HG03159 (cell line): Measurements from ENCODE around the gene SLC26A5.
A peak's percentile ranks its signal among the peaks of the same experiment; 100 is the strongest.

Experiments
- ATAC-seq: cut with Tn5 transposase; IDR thresholded peaks from one replicate; pipeline ENCODE4 v1.9.1; 2021; ENCODE audit warnings: mild to moderate bottlenecking, moderate library complexity; ENCODE audit not compliant: unreplicated experiment

Gene SLC26A5

DNA sequence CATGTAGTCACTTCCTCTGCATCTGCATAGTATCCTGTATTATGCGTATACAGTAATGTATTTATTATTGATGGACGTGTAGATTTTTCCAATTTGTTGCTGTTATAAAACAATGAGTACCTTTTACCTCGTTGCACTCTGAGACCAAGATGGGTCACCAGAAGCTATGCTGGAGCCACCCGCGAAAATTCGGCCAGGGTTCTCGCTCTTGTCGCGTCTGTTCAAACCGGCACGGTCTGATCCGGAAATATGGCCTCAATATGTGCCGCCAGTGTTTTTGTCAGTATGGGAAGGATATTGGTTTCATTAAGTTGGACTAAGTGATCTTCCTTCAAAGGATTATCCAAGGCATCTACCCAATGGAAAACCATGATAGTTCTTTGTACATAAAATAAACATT, 97.6 kb downstream of the SLC26A5 start:
- no peak for ATAC-seq

DNA sequence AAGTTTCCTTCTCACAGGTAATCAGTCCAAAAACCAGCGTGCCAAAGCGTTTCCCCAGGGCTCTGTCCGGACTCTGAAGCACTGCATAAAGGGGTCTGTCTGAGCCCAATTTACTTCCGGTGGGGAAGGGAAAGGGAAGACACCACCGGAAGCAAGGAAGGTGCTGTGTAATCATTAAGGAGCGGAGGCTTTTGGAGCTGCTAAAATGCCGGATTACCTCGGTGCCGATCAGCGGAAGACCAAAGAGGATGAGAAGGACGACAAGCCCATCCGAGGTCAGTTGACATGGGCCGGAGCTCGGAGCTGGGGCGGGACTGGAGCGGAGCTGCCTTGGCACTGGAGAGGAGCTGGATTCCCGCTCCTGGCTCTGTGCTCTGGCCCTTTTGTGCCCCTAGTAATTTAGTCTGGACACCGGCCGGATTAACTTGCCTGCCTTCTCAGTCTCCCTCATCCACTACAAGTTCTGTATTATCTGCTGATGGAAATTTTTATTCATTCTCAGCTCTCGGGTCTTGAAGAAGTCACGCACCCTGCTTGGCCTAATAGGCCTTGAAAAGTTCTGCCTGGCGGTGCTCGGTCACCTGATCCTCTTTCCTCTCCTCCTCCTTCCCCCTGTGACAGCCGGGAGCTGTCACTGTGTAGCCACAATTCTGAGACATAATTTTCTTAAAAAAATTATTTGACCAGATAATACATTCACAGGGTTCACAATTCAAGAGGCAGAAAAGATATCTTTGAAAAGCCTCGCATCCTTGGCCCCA, 98.3 kb downstream of the SLC26A5 start, which contains the start of gene PSMC2:
TSS of gene PSMC2 (plus strand) at position 137 of the 761 bp plus-strand sequence. CDS start at position 206, 69 bp downstream.
- ATAC-seq, result peak; percentile 72

DNA sequence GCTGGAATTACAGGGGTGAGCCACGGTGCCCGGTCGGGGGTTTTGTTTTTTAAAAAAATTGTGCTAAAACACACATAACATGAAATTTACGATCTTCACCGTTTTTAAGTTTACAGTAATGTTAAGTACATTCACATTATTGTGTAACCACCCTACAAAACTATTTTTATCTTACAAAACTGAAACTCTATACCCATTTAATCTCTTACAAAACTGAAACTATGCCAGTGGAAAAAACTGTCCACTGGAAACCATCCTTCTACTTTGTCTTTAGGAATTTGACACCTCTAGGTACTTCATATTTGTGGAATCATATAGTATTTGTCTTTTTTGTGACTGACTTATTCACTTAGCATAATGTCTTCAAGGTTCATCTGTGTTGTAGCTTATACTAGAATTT, 99.6 kb downstream of the SLC26A5 start:
- no peak for ATAC-seq

DNA sequence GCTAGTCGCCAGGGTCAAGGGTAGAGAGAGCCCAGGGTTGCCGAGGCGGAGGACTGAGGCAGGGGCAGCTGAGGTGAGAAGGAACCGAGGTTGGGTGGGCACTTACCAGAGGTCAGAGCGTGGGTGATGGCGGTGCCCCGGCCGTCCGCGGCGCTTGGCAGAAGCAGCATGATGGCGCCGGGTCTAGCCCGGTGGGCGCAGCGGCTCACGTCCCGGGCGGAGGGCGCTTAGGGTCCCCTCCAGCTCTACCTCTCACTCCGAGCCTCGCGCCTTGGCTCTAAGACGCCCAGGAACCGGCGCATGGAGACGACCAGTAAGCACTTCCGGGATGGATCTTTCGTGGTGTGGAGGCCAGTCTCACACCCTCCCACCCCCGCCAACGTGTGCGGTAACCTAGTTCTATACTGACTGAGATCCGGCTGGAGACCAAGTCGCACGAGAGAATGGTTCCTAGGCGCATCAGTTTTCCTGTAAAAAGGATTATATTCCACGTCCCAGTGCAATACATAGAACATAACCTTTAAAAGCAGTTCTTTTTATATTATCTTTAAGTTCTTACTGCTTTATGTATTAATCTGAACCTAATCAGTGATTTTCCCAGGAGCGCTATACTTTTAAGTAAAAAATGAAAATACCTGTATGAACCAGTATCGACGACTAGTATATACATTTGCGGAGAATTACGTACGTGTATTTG, 101.4 kb downstream of the SLC26A5 start, which contains the start of gene DNAJC2:
TSS of gene DNAJC2 (minus strand) at position 315 of the 697 bp plus-strand sequence. CDS start at position 170, 145 bp downstream.
- peak; percentile 70 for ATAC-seq

DNA sequence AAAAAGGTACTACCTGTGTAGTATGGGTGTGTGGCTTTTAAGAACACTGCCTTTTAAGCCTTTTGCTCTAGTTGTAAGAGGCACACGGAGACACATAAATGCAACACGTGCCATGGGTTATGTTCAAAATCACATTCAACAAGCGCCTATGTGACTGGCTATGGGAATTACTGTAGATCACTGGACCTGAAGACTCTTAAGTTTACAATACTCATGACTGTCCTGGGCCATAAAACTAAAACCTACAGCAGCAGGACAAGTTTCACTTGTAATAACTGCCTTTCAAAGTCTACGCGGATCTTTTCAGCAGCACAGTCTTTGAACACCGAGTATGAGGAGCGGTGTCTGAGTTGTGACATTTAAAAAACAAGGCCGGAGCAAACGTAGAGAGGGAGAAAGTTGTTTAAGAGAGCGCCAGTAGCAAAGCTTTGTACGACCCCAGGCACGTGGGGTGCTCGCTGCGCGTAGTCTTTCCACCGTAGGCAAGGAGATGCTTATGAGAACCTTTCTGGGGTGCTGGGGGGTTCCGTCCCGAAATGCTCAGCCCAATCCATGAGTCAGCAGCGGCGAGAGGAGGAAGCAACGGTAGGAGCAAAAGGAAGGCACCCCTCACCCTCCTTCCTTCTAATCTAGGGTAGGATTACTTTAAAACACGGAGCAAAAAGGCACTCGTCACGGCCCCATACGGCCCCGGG, 102.1 kb downstream of the SLC26A5 start:
- ATAC-seq, result peak; percentile 17

DNA sequence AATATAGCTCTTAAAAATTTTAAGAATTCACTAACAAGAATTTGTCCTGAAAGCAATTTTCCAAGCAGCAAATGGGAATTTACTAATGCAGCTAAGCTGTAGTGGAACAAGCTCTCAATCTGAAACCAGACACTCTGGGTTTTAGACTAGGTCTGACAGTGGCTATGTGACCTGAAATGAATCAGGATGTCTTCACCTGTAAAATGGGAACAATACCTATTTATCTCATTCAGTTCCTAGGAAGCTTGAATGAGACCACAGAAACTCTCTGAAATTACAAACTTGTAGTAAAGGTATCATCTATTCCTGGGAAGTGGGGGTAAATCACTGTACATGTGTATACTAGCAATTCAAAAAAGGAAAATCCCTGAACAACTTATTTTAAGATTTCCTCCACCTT, 102.7 kb downstream of the SLC26A5 start:
- no peak for ATAC-seq

DNA sequence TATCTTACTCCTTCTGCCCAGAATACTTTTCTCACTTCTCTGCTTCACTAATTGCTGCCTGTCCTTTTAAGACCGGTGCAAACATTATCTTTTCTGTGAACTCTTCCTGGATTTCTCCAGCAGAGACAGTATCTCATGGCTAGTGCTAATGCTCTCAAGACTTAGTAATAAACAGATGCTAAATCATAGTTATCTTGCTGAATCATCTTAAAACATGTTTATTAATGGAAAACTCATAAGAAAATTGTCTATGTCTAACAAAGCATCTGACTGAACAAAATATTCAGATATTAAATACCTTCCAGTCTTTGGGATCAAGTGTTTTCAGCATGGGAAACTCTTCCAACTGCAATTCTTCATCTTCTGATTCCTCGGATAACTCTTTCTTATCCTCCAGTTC, 104.5 kb downstream of the SLC26A5 start:
- ATAC-seq, result no peak

DNA sequence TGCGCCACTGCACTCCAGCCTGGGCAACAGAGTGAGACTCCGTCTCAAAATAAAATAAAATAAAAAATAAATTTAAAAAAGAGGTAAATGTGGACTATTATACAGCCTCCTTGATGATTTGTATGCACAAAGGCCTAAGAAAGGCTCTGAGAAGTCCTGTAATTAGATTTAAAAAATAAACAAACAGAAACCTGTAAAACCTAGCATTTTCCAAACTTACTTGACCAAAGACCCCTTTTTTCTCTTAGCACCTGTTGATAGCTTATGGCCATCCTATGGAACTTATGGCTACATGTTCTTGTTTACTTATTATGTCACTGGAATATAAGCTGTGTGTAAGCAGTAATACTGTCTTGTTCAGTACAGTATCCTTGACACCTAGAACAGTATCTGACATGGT, 107.1 kb downstream of the SLC26A5 start:
- ATAC-seq, result no peak

DNA sequence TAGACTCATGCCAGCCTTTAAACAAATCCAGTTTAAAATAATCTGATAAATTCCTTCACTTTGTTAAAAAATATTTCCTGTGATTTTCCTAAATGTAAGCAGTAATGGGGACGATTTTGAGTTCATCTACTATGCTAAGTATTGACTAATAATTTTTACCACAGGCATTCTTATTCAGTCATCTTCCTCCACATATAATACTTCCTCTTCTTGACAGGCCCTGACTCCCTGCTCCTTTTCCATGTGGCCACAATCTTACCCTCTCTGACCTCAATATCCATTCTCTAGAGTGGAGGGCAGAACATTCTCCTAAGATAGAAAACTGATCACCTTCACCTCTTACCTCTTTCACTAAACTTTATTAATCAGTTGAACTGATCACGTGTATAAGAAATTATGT, 109.2 kb downstream of the SLC26A5 start:
- no peak for ATAC-seq

DNA sequence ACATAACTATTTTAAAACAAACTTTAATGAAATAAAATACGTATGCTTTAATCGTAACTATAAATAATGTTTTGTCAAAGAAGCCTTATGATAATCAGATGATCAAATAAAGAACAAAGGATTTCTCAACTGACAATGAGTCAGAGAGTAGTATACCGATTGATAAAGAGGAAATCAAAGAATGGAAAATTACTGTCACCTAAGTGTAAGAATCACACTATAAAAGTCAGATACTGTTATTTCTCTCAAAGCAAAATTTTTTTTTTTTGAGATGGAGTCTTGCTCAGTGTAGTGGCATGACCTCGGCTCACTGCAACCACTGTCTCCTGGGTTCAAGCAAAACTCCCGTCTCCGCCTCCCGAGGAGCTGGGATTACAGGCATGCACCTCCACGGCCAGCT, 120.3 kb downstream of the SLC26A5 start:
- ATAC-seq, result no peak
